Upper lobe of left lung (tissue), 6 donors: ENCODE data around the gene NUP85. TPM values are rescaled to one million over a fixed set of nuclear protein-coding genes. Genes with fewer than 3 reads are reported as not detected.

Experiments
- ATAC-seq, 2 donors: fragments of 200-7000 bp; cut with Tn5 transposase; one replicate each; pipeline ENCODE4 v1.9.1; 2022; ENCODE audit warnings: mild to moderate bottlenecking in 2 of 2, moderate library complexity in 2 of 2; ENCODE audit not compliant: low FRiP score in 2 of 2
- DNase-seq, 2 donors: peaks; one replicate each; pipeline ENCODE4 v3.0.0-alpha.2; 2019 to 2020
- H3K27ac ChIP-seq, 4 donors: fragments of 200-600 bp; sonication (generic); one replicate each; pipeline ENCODE4 v1.5.1; 2016 to 2019
- H3K27me3 ChIP-seq, 4 donors: fragments of 200-600 bp; sonication (generic); one replicate each; pipeline ENCODE4 v1.5.1; 2017 to 2019
- H3K36me3 ChIP-seq, 4 donors: fragments of 200-600 bp; sonication (generic); one replicate each; pipeline ENCODE4 v1.5.1; 2016 to 2019
- H3K4me1 ChIP-seq, 4 donors: fragments of 200-600 bp; sonication (generic); one replicate each; pipeline ENCODE4 v1.5.1; 2018 to 2019
- H3K4me3 ChIP-seq, 4 donors: fragments of 200-600 bp; sonication (generic); one replicate each; pipeline ENCODE4 v1.5.1; 2017 to 2019; ENCODE audit warnings: mild to moderate bottlenecking in 2 of 4, moderate library complexity in 1 of 4
- H3K9me3 ChIP-seq, 4 donors: fragments of 200-600 bp; sonication (generic); one replicate each; pipeline ENCODE4 v1.5.1; 2018 to 2019
- EP300 ChIP-seq, 4 donors: sonication (generic); formaldehyde crosslinking; IDR thresholded peaks; one replicate each; pipeline ENCODE4 v1.5.1; 2017; ENCODE audit warnings: antibody characterized with exemption in 4 of 4, control low read depth in 2 of 4
- POLR2A ChIP-seq, 4 donors: fragments of 450-650 bp; IDR thresholded peaks; one replicate each; pipeline ENCODE4 v1.5.1; 2016 to 2017; ENCODE audit warnings: antibody characterized with exemption in 4 of 4, mild to moderate bottlenecking in 2 of 4
- POLR2AphosphoS5 ChIP-seq, 2 donors: sonication (generic); formaldehyde crosslinking; IDR thresholded peaks; one replicate each; pipeline ENCODE4 v1.5.1; 2017; ENCODE audit warnings: antibody characterized with exemption in 2 of 2
- WGBS, 2 donors: methylation state at CpG; one replicate each; pipeline ENCODE4 v1.1.5; 2017 to 2018; 5-methylcytosine and 5-hydroxymethylcytosine counted together
- total RNA-seq, 6 donors: library from RNA; depleted of rRNA in 4 of 6; stranded (reverse); fragments of >200 nt in 4 of 6; gene quantifications; one replicate each; pipeline versions ENCODE4 v1.1.0 to v1.2.1, GENCODE V29; 2016 to 2021
- TF ChIP-seq, protein P1 (sequence below), 6 experiments: fragments of 450-650 bp in 4 of 6; fragments of 200-600 bp in 2 of 6; sonication (generic) in 2 of 6; IDR thresholded peaks; one replicate each; pipeline ENCODE4 v1.5.1; 2016 to 2019; ENCODE audit warnings: antibody characterized with exemption in 6 of 6
- donor health status: DM: no; HTN: no; CAD: no; lungs with moderate emphysema.
- donor health status: DM: no; HTN: yes; CAD: no; lungs with severe emphysema.

Gene NUP85
- total RNA-seq, 6 donors from 2014 or later = 21.7 to 69.1 (median 43.5) TPM

DNA sequence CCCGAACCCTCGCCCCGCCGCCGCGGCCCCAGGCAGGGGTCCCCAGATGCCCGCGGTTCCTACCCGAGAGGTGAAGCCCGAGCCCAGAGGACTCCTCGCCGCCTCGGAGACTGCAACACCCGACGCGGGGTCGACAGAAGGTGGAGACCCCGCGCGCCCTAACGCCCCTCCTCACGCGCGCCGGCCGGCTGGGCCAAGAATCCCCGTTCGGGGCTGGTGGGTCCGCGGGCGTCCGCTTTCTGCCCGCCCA, 23.2 kb upstream of the NUP85 start:
- Histone ChIP-seq H3K36me3 (peaks cover 0 to 19% (median 16%) of the 10 kb centered on the region in 4 donors), H3K4me3 (peak overlapping the region; percentile 94 to 97 (median 96)), H3K27me3 (no peaks in the 10 kb centered on the region), H3K9me3 (no peaks in the 10 kb centered on the region), H3K4me1 (peaks cover 19 to 32% (median 27%) of the 10 kb centered on the region in 4 donors), H3K27ac (peak overlapping the region; percentile 98 to 100 (median 99))
- DNase-seq (no peak), ATAC-seq (peak in 1 of 2 donors; percentile 1)
- 0% methylated on average over 2 to 13 of the region's 33 CpGs for WGBS, 2 donors
- TF ChIP-seq EP300 (IDR thresholded peaks at IDR 0.05) (no peak), POLR2A (IDR thresholded peaks at IDR 0.05) (no peak), POLR2AphosphoS5 (IDR thresholded peaks at IDR 0.05) (no peak)
- TF ChIP-seq, protein P1, sequence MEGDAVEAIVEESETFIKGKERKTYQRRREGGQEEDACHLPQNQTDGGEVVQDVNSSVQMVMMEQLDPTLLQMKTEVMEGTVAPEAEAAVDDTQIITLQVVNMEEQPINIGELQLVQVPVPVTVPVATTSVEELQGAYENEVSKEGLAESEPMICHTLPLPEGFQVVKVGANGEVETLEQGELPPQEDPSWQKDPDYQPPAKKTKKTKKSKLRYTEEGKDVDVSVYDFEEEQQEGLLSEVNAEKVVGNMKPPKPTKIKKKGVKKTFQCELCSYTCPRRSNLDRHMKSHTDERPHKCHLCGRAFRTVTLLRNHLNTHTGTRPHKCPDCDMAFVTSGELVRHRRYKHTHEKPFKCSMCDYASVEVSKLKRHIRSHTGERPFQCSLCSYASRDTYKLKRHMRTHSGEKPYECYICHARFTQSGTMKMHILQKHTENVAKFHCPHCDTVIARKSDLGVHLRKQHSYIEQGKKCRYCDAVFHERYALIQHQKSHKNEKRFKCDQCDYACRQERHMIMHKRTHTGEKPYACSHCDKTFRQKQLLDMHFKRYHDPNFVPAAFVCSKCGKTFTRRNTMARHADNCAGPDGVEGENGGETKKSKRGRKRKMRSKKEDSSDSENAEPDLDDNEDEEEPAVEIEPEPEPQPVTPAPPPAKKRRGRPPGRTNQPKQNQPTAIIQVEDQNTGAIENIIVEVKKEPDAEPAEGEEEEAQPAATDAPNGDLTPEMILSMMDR (IDR thresholded peaks at IDR 0.05) = no peak

DNA sequence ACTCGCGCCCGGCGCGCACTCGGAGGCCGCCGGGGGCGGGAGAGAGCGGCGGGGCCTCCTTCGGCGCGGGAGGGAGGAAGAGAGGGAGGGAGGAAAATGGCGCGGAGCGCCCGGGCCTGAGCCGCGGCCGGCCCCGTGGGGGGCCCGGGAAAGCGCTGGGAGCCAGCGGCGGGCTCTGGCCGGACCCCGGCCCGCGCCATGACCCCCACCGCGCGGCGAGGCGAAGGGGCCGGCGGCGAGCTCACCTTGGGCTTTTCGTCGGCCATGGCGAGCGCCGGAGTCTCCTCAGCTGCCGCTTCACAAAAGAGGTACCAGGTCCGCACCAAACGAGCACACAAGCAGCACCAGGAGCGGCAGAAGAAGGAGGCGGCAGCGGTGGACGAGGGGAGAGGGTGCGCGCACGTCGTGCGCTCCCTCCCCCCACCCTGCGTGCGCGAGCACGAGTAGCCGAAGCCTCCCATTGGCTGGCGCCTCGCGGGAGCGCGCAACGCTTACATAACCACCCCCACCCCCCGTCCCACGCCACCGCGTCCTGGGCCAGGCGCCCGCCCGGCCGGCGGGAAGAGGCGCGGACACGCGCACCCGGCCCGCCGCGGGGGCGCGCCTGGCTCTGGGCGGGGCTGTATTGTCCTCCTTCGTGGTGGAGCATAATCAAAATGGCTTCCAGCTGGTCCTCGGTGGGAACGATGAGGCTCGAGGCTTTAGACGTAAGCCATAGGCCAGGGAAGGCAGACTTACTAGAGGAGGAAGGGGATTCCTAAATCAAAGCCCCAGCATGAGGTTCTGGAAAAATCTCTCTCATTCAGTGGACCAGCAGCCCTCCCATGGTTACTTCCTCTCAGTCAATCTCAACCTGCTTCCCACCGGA, 22.7 kb upstream of the NUP85 start, which contains the start of gene SUMO2:
Gene SUMO2, minus strand, starts transcription at position 391 of the 868 bp plus-strand sequence. Its CDS starts 125 bp downstream, at position 266.
- peak; percentile 94 to 100 for DNase-seq
- TF ChIP-seq POLR2A (IDR thresholded peaks at IDR 0.05) (peak; percentile 21 to 92 (median 84)), EP300 (IDR thresholded peaks at IDR 0.05) (no peak), POLR2AphosphoS5 (IDR thresholded peaks at IDR 0.05) (peak; percentile 80 to 89)
- TF ChIP-seq, protein P1 (IDR thresholded peaks at IDR 0.05) = peak; percentile 25 to 70 (median 55)
- H3K36me3 ChIP-seq = peaks cover 0 to 16% (median 13%) of the 10 kb centered on the region in 4 donors
- H3K9me3 ChIP-seq = no peaks in the 10 kb centered on the region
- WGBS, 2 donors = 2 to 4% methylated on average over 21 to 33 of the region's 92 CpGs
- H3K27ac ChIP-seq = peak within 1 kb of the TSS; percentile 98 to 100 (median 99)
- no peaks in the 10 kb centered on the region for H3K27me3 ChIP-seq
- peaks cover 19 to 32% (median 27%) of the 10 kb centered on the region in 4 donors for H3K4me1 ChIP-seq
- H3K4me3 ChIP-seq = peak within 1 kb of the TSS; percentile 94 to 97 (median 96)
- ATAC-seq = peak; percentile 97

DNA sequence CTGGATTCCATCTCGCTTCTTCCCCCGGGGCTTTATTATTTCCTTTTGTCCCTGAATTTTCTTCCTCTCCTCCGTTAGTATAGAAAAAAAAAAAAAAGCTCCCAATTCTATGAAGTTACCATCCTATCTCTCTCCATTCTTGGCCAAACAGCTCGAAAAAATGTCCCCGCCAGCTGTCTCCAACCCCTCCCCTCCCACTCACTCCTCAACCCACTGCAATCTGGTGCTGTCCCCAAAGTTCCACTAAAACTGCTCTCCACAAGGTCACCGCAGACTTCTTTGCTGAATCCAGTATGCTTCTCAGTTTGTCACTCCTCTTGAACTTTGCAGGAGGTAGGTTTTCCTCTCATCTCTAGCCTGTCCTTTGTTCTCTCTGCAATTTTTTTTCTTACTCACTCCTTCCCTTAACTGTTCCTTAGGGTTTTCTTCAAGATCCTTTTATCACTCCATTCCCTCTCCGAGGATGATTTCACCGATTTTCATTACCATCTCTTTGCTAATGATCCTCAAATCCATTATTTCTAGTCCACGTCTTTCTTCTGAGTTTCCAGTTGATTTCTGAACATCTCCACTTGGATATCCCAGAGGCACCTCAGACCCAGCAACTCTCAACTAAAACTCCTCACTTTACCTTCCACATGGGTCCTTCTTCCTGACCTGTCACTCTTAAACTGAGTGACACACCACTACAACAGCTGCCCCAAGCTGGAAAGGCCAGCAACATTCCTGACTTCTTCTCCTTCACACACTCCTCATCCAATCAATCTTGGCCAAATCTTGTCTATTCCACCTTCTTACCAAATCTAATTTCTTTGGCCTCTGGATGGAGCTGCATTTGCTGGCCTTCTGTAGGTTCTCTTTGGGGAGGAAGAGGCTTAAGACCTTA, 21.2 kb upstream of the NUP85 start:
- Histone ChIP-seq H3K9me3 (no peaks in the 10 kb centered on the region), H3K4me1 (peaks cover 19 to 36% (median 25%) of the 10 kb centered on the region in 4 donors), H3K36me3 (peaks cover 0 to 6% (median 5%) of the 10 kb centered on the region in 4 donors), H3K27me3 (no peaks in the 10 kb centered on the region), H3K4me3 (no peak overlapping the region), H3K27ac (peak overlapping the region in 1 of 4 donors; percentile 99)
- DNase-seq = no peak
- TF ChIP-seq EP300 (IDR thresholded peaks at IDR 0.05) (no peak), POLR2AphosphoS5 (IDR thresholded peaks at IDR 0.05) (no peak), POLR2A (IDR thresholded peaks at IDR 0.05) (no peak)
- TF ChIP-seq, protein P1 (IDR thresholded peaks at IDR 0.05) = no peak
- ATAC-seq = no peak
- WGBS, 2 donors = 95 to 99% methylated on average over 9 of the region's 9 CpGs

DNA sequence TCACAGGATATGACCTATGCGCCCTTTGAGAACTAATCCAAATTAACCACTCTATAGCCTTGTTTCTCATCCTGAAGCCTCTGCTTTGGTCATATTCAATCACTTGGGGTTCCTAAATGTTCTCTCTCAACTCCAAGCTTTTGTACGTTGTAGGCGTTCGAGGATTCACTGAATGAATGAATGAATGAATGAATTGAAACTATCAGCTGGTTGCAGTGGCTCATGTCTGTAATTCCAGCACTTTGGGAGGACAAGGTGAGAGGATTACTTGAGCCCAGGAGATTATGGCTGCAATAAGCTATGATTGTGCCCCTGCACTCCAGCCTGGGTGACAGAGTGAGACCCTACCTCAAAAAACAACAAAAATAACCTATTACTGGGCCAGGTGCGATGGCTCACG, 16.9 kb upstream of the NUP85 start:
- peak overlapping the region in 1 of 4 donors; percentile 22 for H3K27ac ChIP-seq
- TF ChIP-seq POLR2AphosphoS5 (IDR thresholded peaks at IDR 0.05) (no peak), POLR2A (IDR thresholded peaks at IDR 0.05) (no peak), EP300 (IDR thresholded peaks at IDR 0.05) (no peak)
- TF ChIP-seq, protein P1 (IDR thresholded peaks at IDR 0.05) = no peak
- H3K4me1 ChIP-seq = peaks cover 1 to 15% (median 3%) of the 10 kb centered on the region in 4 donors
- H3K4me3 ChIP-seq = no peak overlapping the region
- no peak for DNase-seq
- WGBS, 2 donors = 87 to 97% methylated on average over 6 of the region's 6 CpGs
- H3K36me3 ChIP-seq = no peaks in the 10 kb centered on the region
- no peaks in the 10 kb centered on the region for H3K27me3 ChIP-seq
- ATAC-seq = no peak
- no peaks in the 10 kb centered on the region for H3K9me3 ChIP-seq
